HG02588 (cell line): ENCODE data around the gene SPATA13.
A peak's percentile ranks its signal among the peaks of the same experiment; 100 is the strongest.

Experiments
- ATAC-seq: cut with Tn5 transposase; IDR thresholded peaks from one replicate; pipeline ENCODE4 v1.9.1; 2021; ENCODE audit warnings: mild to moderate bottlenecking, moderate library complexity; ENCODE audit not compliant: unreplicated experiment

Gene SPATA13

DNA sequence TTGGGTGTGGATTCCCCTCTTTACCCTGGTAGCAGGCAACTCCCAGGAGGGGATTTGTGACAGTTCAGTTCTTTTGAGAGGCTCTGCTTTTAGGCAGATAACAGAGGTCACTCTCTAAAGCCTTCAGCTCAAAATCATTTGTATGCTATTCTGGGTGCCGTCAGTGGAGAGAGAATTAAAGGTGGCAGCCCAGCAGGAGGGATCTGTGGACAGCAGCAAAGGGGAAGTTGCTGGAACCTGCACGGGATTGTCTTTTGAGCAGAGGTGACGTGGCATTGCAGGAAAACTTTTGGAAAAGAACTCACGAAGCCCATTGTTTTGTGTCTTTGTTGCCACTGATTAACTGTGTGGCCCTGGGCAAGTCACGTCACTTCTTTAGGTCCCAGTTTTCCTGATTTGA, 86.5 kb downstream of the SPATA13 start:
- no peak for ATAC-seq

DNA sequence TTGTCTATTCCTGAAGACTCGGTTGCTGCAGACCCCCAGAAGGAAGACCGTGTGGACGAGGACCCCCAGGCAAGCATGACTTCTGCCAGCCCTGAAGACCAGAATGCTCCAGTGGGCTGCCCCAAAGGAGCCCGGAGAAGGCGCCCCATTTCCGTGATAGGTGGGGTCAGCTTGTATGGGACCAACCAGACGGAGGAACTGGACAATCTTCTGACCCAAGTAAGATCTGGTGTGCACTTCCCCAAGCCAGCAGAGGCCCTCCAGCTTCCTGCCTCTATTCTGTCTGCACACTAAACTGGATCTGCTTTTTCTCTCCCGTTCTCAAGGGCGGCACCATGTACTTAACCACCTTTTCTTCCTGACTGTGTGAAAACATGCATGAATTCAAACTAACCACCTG, 89.1 kb downstream of the SPATA13 start:
- no peak for ATAC-seq

DNA sequence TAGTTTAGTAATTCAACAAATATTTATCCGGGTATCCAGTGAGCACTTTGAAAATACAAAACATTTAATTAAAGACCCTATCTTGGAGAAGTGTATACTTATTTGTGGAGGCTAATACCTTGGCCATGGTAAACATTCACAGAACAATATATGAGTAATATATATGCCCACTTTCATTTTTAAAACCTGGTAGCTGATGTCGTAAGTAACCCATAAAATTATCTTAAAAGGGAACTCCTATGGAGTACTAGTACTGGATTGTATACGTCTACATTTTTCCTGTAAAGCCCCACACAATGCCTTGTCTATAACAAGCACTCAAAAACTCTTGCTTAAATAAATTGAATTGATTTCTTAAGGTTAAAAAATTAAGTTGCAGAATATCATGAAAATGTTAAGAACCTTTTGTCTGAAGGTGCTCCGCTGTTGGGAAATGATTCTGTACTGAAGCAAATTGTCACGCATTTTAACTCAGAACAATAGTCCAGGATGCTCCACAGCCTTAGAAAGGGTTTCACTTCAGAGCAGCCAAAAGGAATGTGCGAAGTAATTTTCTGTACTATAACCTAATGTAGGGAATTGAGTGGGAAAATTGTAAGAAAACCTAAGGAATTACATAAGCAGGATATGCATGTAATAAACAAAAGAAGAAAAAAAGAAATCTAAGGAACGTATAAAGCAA, 90.0 kb downstream of the SPATA13 start:
- ATAC-seq, result no peak

DNA sequence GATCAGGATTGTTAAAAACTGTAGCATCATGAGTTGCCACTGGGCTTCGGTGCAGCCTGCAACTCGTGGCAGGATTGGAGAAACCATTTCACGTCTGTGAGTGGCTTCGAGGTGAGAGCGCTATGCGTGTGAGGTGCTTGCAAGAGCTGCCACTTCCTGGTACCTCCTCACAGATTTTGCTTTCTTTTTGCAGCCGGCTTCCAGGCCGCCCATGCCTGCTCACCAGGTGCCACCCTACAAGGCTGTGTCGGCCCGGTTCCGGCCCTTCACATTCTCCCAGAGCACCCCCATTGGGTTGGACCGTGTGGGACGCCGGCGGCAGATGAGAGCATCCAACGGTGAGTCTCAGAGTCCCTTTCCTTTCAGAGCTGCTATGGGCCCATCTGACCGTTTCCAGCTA, 91.0 kb downstream of the SPATA13 start:
- no peak for ATAC-seq

DNA sequence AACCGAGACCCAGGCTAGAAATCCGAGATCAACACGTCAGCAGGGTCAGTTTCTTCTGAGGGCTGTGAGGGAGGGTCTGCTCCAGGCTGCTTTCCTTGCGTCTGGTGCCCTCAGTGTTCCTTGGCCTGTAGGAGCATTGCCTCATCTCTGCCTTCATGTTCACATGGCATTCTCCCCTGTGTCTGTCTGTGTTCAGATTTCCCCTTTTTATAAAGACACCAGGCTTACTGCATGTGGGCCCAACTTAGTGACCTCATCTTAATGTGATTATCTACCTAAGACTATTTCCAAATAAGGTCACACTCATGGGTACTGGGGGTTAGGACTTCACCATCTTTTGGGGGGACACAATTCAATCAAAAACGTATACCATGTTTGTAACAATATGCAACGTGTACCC, 91.6 kb downstream of the SPATA13 start:
- ATAC-seq, result no peak

DNA sequence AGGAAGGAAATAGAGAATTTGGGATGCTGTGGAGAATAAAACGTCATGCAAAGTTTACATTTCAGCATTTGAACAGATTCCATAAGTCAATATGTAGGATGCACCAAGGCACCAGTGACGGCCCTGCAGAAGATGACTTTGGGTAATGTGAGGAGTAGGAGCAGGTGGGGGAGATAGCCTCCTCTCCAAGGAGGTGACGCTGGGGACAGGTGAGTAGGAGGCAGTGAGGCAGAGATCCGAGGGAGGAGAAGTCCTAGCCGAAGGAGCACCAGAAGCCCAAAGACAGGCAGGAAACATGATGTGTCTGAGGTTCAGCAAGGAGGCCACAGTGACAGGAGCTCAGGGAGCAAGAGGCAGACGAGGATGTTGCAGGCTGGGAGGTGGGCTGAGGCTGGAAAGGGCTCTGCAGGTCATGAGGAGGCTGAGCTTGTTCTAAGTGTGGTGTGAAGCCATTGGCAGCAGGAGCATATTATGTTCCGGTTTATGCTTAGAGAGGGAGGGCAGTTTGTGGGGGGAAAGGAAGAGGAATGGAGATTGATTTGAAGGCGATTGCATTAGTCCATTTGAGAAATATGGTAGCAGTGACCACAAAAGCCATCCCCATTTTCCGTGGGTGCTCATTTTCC, 93.1 kb downstream of the SPATA13 start:
- ATAC-seq, result no peak

DNA sequence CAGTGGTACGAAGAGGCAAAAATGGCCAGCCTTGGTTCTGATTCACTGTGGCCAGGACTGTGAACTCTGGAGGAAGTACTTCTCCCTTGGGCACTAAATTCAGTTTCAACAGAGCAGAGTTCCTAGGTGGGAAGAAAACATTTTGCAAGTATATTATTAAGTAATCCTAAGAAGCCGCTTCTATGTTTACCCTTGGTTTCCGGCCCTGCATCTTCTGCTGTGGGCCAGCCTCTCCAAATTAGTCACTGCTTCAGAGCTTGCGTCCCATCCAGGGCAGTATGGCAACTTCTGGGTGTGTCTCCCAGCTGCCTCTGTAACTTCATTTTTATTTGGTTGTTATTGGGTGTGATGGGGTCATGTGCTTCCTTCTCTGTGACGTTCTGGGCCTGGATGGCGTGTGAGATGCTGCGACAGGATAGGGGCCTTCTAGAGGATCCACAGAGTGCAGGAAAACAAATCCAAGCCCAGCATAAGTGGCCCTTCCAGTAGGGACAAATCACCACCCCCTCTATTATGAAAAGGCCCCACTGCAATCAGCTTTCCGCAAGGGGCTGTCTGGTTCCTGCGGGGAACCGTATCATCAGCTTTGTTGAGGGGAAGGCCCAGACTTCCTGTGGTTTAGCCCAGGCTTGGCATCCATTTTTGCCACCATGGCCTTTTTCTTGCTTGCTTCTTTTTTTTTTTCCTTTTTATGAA, 93.8 kb downstream of the SPATA13 start:
- no peak for ATAC-seq

DNA sequence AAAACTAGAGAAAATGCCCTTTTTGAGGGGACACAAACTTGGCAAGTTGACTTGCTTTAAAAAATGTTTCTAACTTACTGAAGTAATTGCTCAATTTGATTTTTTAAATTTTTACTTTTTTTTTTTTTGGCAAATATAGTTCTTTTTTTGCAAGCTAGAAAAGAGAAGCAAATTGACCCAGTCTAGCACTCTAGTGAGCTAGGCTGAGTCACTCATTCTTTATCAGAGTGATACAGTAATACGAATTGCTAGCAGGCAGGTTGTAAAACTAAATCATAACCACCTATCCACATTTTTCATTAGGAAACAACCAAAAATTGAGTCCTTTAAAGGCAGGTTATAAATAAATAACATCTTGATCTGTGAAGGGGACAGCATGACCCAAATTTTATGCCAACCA, 97.0 kb downstream of the SPATA13 start:
- no peak for ATAC-seq

DNA sequence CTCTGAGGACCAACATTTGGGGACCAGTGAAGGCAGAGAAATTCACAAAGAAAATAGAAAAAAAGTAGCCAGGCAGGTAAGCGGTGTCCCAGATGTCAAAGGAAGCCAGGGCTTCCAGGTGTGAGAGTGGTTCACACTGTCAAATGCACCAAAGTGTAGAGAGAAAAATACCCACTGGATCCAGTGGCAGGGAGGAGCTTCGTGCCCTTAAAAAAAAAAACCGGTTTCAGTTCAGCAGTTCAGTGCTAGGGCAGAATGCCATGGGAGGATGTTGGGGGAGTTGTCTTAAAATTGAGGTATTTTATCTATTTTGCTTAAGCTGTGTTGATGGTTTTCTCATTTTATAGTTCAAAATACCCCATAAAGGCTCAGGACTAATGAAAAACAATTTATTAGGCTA, 101.0 kb downstream of the SPATA13 start:
- no peak for ATAC-seq

DNA sequence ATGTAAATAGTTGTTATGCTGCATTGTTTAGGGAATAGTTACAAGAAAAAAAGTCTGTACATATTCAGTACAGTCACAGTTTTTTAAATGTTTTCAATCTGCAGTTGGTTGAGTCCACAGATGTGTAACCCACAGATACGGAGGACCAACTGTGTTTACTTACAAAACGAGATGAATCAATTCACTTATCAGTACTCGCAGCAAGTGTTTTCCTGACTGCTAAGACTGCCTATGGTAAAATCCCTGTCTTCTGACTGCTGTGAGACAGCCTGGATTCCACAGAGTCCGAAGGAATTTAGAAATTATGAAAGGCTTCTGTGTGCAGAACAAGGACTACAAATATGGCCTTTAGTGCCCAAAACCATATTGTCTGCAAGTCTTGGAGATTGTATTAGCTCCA, 103.1 kb downstream of the SPATA13 start:
- ATAC-seq, result no peak

DNA sequence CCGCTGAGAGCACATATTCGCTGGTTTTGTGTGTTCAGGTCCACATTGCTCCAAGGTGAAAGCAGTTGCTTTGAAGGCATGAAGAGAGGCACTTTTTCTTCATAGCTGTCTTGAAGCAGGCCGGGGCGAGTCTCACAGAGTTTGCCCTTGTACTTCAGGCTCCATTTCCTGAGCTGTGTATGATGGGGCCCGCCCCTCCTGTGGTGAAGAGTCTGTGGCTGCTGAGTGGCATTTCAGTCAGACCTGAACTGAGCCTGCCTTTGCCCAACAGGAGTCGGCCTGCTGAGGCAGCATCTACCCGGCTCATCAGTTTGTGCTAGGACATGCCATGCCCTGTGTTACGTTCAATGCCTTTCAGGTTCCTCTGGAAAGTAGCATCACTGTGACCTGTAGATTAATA, 104.5 kb downstream of the SPATA13 start:
- ATAC-seq, result peak; percentile 51

DNA sequence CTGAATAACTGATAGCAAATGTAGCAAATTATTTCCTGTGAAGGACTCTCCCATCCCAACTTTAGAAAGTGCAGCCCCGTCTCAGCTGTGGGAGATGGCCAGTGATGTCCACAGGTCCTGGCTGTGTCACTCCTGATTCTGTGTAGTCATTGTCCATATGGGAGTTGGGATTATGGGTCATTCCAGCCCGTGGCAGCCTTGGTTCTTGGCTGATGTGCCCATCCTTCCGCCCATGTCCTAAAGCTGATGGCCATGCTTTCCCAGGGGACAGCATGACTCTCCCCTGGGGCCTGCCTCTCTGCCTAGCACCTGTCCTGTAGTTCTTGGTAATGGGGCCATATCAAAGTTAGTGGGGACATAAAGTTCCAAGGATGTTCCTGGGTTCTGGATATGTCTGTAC, 104.9 kb downstream of the SPATA13 start:
- ATAC-seq, result no peak

DNA sequence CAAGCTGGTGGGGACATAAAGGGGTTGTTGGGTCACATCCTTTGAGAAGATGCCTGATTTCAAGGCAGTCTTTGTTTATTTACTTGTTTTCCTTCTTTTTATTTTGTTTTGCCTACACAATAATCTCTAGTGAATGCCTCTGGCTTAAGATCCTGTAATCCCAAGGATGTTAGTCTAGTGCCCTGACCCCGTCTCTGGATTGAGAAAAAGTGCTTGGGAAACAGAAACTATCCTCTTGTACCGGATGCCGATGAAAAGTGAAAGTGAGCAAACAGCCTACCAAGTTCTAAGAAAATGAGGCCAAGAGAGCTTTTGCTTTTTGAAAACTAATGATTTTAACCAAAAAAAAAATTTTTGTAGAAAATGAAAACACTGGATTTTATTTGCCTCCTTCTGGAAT, 106.8 kb downstream of the SPATA13 start:
- ATAC-seq, result no peak

DNA sequence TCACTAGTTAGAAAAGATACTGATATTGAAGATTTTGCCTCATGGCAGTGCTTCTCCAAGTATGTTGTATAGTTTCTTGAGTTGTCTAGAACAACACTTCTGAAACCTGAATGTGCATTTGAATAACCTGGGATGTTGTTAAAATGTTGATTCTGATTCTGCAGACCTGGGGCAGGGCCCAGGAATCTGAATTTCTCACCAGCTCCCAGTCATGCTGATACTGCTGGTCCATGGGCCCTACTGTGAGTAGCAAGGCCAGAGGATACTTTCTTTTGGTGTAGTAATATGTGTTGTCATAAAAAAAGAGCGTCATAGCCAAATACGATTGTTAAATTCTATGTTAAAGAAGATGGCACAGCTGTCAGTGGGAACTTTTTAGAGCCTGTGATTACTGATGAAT, 107.3 kb downstream of the SPATA13 start:
- ATAC-seq, result no peak

DNA sequence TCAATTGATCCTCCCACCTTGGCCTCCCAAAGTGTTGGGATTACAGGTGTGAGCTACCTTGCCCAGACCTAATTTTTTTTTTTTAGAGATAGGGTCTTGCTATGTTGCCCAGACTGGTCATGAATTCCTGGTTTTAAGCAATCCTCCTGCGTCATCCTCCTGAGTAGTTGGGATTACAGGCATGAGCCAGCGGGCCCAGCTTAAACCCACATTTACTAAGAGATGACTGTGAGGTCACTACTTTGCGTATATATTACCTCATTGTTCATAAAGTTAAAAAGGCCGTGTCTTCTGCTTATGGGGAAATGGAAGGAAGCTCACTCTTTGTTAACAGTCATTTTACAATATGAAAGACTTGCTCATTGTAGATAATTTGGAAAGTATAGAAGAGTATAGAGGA, 109.3 kb downstream of the SPATA13 start:
- ATAC-seq, result no peak

DNA sequence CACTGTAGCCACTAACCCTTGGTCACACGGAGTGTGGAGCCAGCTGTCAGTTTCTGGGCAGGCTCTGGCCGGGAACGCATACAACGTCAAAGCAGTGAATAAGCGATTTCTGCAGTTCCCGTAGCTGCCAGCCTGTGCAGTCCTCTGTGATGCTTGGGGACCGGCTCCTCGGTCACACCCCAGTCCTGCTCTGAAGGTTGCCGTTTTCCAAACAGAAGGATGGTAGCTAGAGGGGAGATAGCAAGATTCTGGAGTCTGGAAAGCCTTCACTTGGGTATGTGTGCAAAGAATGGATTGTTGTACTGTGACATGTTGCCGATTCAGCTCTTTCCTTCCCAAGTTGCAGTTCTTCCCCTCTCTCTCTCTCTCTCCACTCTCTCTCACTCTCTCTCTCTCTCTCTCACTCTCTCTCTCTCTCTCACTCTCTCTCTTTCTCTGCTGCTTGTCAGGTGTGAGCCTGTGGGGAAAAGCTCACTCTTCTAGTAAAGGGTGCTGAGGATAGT, 110.2 kb downstream of the SPATA13 start:
- peak; percentile 41 for ATAC-seq

DNA sequence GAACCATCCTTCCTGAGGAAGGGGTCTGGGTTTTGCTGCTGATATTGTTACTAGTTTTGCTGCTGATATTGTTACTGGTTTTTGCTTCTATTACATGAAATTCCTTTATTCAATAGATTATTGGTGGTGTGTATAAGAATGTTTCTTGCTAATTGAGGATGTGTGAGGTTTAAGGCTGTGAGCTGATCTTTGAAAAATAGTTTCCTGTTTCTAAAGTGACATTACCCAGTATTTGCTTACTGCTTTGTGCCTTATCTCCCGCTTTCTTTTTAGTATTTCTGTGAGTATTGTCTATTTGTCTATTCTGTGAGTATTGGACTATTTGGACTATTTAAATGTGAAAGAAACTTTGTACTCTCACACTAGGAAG, 110.7 kb downstream of the SPATA13 start:
- ATAC-seq, result no peak

DNA sequence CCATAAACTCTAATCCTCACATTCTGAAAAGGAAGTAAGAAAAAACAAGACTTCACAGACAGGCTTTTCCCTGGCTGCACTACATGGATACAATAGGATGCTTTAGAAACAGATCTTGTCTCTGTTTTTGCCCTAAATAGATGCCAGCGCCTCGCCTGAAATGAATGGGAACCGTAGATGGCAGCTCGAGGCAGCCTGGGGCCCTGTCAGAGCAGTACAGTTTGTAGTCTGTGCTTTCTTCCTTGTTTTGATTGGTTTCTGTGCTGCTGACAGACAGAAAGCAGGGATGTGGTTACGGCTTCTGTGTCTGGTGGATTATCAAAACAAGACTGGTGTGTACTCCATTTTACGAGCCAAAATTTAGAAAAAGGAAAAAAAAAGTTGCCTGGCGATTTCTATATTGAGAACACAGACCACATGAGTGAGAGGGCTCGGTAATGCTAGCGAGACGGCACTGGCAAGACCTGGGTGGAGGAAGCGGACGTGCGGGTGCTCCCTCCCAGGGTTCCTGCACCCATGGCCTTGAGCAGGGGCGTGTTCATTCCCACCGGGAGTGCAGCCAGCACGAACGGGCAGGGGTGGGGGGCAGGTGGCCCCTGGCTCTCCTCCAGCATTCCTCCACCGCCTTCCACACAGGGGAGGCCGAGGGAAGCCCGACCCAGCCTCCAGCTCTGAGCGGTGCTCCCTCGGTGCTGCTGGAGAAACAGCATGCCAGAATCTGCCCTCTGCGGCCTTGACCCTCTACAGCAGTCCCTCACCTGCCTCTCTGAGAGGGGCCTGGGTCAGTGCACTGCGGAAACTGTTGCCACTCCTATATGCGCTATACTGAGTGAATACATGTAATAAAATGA, 111.3 kb downstream of the SPATA13 start:
- ATAC-seq, result peak; percentile 36

DNA sequence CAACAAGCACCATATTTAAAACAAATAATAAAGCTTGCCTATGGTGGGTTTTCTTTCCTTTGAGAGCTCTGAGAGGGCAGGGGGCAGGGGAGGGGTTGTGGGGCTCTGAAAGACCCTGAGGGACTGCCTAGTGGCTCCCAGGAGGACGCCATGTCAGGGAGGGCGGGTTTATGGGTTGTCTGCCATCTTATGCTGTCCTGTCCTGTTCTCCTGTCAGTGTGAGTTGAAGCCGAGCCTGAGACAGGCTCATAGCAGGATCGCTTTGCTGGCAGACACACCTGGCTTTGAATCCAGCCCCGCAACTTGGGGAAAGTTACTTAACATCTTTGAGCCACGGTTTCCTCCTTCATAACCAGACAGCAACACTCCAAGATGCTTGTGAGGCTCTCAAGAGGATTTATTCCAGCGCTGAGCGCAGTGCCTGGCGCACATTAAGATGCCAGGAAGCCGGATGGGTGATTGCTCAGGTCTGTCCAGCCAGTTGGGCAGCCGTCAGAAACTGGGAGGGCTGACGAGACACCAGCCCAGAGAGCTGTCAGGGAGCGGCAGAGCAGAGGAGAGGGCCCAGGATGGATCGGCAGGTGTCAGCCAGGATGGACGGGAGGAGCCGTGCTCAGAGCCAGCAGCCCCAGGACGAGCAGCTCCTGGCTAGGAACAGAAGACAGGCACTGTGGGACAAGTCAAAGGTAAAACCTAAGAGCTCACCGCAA, 112.1 kb downstream of the SPATA13 start:
- ATAC-seq, result no peak

DNA sequence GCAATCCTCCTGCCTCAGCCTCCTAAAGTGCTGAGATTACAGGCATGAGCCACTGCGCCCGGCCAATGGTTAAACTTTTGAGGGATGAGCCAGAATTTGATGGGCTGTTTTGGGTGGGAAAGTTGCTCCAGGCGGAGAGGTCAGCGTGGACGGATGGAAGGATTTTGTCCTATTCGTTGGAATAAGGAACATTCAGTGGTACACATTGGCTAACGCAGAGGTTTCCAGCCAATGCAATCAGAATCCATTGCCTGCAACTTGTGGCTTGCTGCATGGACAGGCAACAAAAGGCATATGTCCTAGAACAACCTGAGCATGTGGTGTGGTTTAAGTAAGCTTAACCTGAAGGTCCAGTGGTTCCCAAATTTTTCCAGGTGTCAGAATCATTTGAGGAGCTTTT, 113.4 kb downstream of the SPATA13 start:
- no peak for ATAC-seq
